Stimulated activated CD8-positive, alpha-beta memory T cell treated with anti-CD3 and anti-CD28 coated beads, Interleukin-7, amount 100 ng/mL, for 1 hour (primary cell): ENCODE data around the gene IDUA.
"Not testable (repeated sequence)": the region's sequence is repeated elsewhere in the genome, so short reads cannot be mapped to it uniquely, and the experiment has no call there.

Source experiments
- DNase-seq, 2 donors: peaks; one replicate each; pipeline ENCODE4 v3.0.0-alpha.2; 2020; ENCODE audit warnings: low read depth in 2 of 2

IDUA gene

GRCh38 chr4:967113-968104 lies 19.4 kb upstream of the IDUA start:
- DNase-seq, result no peak

GRCh38 chr4:968221-968620 lies 18.6 kb upstream of the IDUA start:
- DNase-seq, result no peak

- DNase-seq, result no peak
These were observed 18.0 kb upstream of the IDUA start for GRCh38 chr4:968621-969394.

GRCh38 chr4:970046-970745 lies 16.6 kb upstream of the IDUA start:
- DNase-seq, result peak in 1 of 2 donors; percentile 13

- DNase-seq, result no peak
These were observed 15.9 kb upstream of the IDUA start for GRCh38 chr4:970854-971520.

- DNase-seq, result no peak
These were observed 15.0 kb upstream of the IDUA start for GRCh38 chr4:971666-972500.

- DNase-seq, result peak; percentile 24 to 34
These were observed 14.0 kb upstream of the IDUA start for GRCh38 chr4:972651-973424.

- DNase-seq, result peak; percentile 77 to 87
These were observed 13.1 kb upstream of the IDUA start, which contains the start of gene DGKQ for GRCh38 chr4:973431-974397. Gene DGKQ (minus strand): TSS chr4:973569. CDS start chr4:973482, 87 bp downstream.

- no peak for DNase-seq
These were observed 12.2 kb upstream of the IDUA start for GRCh38 chr4:974668-975067.

- DNase-seq, result not testable (repeated sequence)
These were observed 10.8 kb upstream of the IDUA start for GRCh38 chr4:976016-976415.

GRCh38 chr4:978957-979701 lies 7.7 kb upstream of the IDUA start:
- DNase-seq, result no peak

- no peak for DNase-seq
These were observed 4.6 kb upstream of the IDUA start for GRCh38 chr4:982291-982690.

GRCh38 chr4:982814-983213 lies 4.0 kb upstream of the IDUA start:
- no peak for DNase-seq

GRCh38 chr4:984336-985054 lies 2.3 kb upstream of the IDUA start:
- no peak for DNase-seq

GRCh38 chr4:985123-985830 lies 1.6 kb upstream of the IDUA start:
- DNase-seq, result peak; percentile 40 to 55

GRCh38 chr4:986428-986878 lies 391 bp upstream of the IDUA start:
- DNase-seq, result no peak
